Mesendoderm (in vitro differentiated cells): ENCODE measurements around the gene LRRC32. TPM values are rescaled to one million over a fixed set of nuclear protein-coding genes. Genes with fewer than 3 reads are reported as not detected.

Source experiments
- DNase-seq: peaks from one replicate; pipeline ENCODE4 v3.0.0; 2013
- H2AK5ac ChIP-seq: 2 replicates; pipeline ENCODE4 v1.6.1; 2013; ENCODE audit warnings: low read length, inconsistent platforms
- H2BK120ac ChIP-seq: 2 replicates; pipeline ENCODE4 v1.6.1; 2013; ENCODE audit warnings: low read depth, mild to moderate bottlenecking, low read length, moderate library complexity, mixed read lengths
- H2BK15ac ChIP-seq: replicated peaks from 2 replicates; pipeline ENCODE4 v1.6.1; 2013; ENCODE audit warnings: low read depth, mild to moderate bottlenecking, moderate library complexity
- H2BK5ac ChIP-seq: 2 replicates; pipeline ENCODE4 v1.6.1; 2013; ENCODE audit warnings: low read length, inconsistent platforms
- H3K18ac ChIP-seq: 2 replicates; pipeline ENCODE4 v1.6.1; 2013; ENCODE audit warnings: mild to moderate bottlenecking, low read length, mixed read lengths
- H3K23ac ChIP-seq: one replicate; pipeline ENCODE4 v1.6.1; 2013; ENCODE audit warnings: low read length
- H3K27ac ChIP-seq: 2 replicates; pipeline ENCODE4 v1.5.1; 2013; ENCODE audit warnings: low read depth, mild to moderate bottlenecking, inconsistent platforms, low read length, moderate library complexity
- H3K27me3 ChIP-seq: 2 replicates; pipeline ENCODE4 v1.6.1; 2013; ENCODE audit warnings: low read length, control low read depth, mild to moderate bottlenecking, inconsistent platforms; ENCODE audit not compliant: insufficient read depth, poor library complexity
- H3K36me3 ChIP-seq: 2 replicates; pipeline ENCODE4 v1.6.1; 2013; ENCODE audit warnings: low read length, inconsistent platforms; ENCODE audit not compliant: control insufficient read depth, insufficient read depth
- H3K4ac ChIP-seq: one replicate; pipeline ENCODE4 v1.6.1; 2013; ENCODE audit warnings: low read depth, mild to moderate bottlenecking, low read length, moderate library complexity
- H3K4me1 ChIP-seq: 2 replicates; pipeline ENCODE4 v1.6.1; 2013; ENCODE audit warnings: low read depth, low read length, inconsistent platforms; ENCODE audit not compliant: control insufficient read depth
- H3K4me2 ChIP-seq: 2 replicates; pipeline ENCODE4 v1.6.1; 2013; ENCODE audit warnings: low read length
- H3K4me3 ChIP-seq: 2 replicates; pipeline ENCODE4 v1.5.1; 2013; ENCODE audit warnings: mild to moderate bottlenecking, low read length
- H3K56ac ChIP-seq: one replicate; pipeline ENCODE4 v1.6.1; 2013; ENCODE audit warnings: low read length
- H3K79me1 ChIP-seq: 2 replicates; pipeline ENCODE4 v1.6.1; 2013; ENCODE audit warnings: low read length, inconsistent platforms
- H3K79me2 ChIP-seq: 2 replicates; pipeline ENCODE4 v1.6.1; 2013; ENCODE audit warnings: mild to moderate bottlenecking, low read length; ENCODE audit not compliant: control insufficient read depth, insufficient read depth
- H3K9ac ChIP-seq: 2 replicates; pipeline ENCODE4 v1.6.1; 2013; ENCODE audit warnings: low read length, inconsistent platforms
- H4K5ac ChIP-seq: one replicate; pipeline ENCODE4 v1.6.1; 2013; ENCODE audit warnings: low read length
- H4K8ac ChIP-seq: one replicate; pipeline ENCODE4 v1.6.1; 2013; ENCODE audit warnings: low read depth, mild to moderate bottlenecking, control low read depth, low read length, moderate library complexity
- WGBS: extraction: QIAGEN DNeasy Blood & Tissue Kit; methylation state at CpG from one replicate; pipeline ENCODE4 v1.1.7; 2013; ENCODE audit warnings: low lambda C conversion rate, missing lambda C conversion rate; ENCODE audit not compliant: insufficient coverage; ENCODE audit errors: extremely low coverage; 5-methylcytosine and 5-hydroxymethylcytosine counted together
- polyA plus RNA-seq, 2 experiments: library from polyadenylated mRNA; stranded (reverse); fragments of 200-250 nt; gene quantifications; one replicate each; pipeline ENCODE4 v1.2.3, GENCODE V29; 2013

Gene LRRC32, protein sequence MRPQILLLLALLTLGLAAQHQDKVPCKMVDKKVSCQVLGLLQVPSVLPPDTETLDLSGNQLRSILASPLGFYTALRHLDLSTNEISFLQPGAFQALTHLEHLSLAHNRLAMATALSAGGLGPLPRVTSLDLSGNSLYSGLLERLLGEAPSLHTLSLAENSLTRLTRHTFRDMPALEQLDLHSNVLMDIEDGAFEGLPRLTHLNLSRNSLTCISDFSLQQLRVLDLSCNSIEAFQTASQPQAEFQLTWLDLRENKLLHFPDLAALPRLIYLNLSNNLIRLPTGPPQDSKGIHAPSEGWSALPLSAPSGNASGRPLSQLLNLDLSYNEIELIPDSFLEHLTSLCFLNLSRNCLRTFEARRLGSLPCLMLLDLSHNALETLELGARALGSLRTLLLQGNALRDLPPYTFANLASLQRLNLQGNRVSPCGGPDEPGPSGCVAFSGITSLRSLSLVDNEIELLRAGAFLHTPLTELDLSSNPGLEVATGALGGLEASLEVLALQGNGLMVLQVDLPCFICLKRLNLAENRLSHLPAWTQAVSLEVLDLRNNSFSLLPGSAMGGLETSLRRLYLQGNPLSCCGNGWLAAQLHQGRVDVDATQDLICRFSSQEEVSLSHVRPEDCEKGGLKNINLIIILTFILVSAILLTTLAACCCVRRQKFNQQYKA
- polyA plus RNA-seq (2013, experiment 1 of 2) = 0.76 TPM
- 0.84 TPM for polyA plus RNA-seq (2013, experiment 2 of 2)

DNA sequence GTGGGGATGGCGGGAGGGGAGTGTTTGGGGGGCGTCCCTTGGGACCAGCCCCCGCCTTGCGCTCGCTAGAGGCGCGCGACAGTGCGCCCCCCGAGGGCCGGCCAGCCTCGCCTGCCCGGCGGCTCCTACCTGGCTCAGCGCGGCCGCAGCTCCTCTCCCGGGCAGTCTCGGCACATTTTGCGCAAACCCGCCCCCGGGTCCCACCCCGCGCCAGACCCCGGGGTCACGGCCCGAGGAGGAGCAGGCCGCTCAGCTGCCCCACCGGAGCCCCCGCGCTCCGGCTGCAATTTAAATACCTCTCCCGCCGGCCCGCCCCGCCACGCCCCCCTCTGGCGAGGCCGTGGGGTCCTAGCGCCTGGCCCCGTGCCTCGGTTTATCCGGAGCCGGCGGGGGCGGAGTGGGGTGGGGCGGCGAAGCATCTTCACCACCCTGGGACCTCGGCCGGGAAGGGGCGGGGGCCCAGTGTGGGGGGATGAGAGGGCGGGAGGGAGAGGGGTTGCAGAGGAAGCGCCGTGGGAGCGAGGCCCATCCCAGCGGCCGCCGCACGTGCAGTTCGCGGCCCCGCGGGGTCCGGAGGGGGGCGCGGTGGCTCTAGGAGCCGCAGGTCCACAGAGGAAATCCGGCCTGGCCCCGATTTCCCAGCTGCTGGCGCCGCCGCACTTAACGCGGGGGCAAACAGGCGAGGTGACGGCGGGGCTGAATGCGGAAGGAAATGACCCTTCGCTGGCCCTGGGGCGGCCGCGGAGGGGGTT is at the start of gene LRRC32:
Gene LRRC32, minus strand, starts transcription at position 263 of the 752 bp plus-strand sequence. CDS start 4,793 bp downstream, outside the sequence.
- peak within 1 kb of the TSS; percentile 14 for H3K4me3 ChIP-seq
- peak within 1 kb of the TSS; percentile 55 for H3K9ac ChIP-seq
- H2BK5ac ChIP-seq = no peak within 1 kb of the TSS
- no peak within 1 kb of the TSS for H4K5ac ChIP-seq
- H3K18ac ChIP-seq = no peak within 1 kb of the TSS
- H3K23ac ChIP-seq = no peak within 1 kb of the TSS
- no peaks in the 10 kb centered on the region for H3K79me1 ChIP-seq
- DNase-seq = peak; percentile 43
- H3K27ac ChIP-seq = no peak within 1 kb of the TSS
- WGBS = no CpG with 5 or more reads among the region's 82 CpGs
- no peak within 1 kb of the TSS for H3K4ac ChIP-seq
- no peaks in the 10 kb centered on the region for H3K27me3 ChIP-seq
- H3K36me3 ChIP-seq = no peaks in the 10 kb centered on the region
- no peak within 1 kb of the TSS for H2BK15ac ChIP-seq
- H2BK120ac ChIP-seq = no peak within 1 kb of the TSS
- H4K8ac ChIP-seq = no peak within 1 kb of the TSS
- H3K4me1 ChIP-seq = no peaks in the 10 kb centered on the region
- H2AK5ac ChIP-seq = no peak within 1 kb of the TSS
- no peaks in the 10 kb centered on the region for H3K79me2 ChIP-seq
- peak within 1 kb of the TSS; percentile 51 for H3K4me2 ChIP-seq
- H3K56ac ChIP-seq = peak within 1 kb of the TSS; percentile 62

DNA sequence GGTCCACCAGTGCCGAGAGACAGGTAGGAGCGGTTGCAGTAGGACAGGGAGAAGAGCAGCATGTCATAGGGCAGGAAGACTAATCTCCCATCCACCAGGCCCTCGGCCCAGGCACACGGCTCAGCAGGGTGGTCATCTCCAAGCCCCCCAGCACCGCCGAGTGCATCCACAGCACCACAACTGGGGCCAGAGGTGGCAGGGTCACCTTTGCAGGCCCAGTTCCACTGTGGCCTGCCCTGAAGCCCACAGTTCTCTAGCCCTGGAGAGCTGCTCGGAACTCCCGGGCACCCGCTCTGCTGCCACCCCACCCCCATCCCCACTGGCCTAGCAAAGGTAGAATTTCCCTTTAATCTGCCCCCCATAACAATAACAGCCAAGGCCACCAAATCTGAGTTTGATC is 49.1 kb upstream of the LRRC32 start:
- WGBS = no CpG with 5 or more reads among the region's 9 CpGs
- Histone ChIP-seq H3K27me3 (no peaks in the 10 kb centered on the region), H3K4me3 (no peak overlapping the region), H2AK5ac (no peak overlapping the region), H3K23ac (no peak overlapping the region), H3K79me1 (no peaks in the 10 kb centered on the region), H3K27ac (no peak overlapping the region), H2BK15ac (no peak overlapping the region), H3K4ac (no peak overlapping the region), H3K79me2 (no peaks in the 10 kb centered on the region), H3K56ac (no peak overlapping the region), H4K8ac (no peak overlapping the region), H2BK5ac (no peak overlapping the region), H3K9ac (no peak overlapping the region), H3K4me1 (no peaks in the 10 kb centered on the region), H4K5ac (no peak overlapping the region), H3K36me3 (no peaks in the 10 kb centered on the region), H3K18ac (no peak overlapping the region), H2BK120ac (no peak overlapping the region), H3K4me2 (no peak overlapping the region)
- no peak for DNase-seq

DNA sequence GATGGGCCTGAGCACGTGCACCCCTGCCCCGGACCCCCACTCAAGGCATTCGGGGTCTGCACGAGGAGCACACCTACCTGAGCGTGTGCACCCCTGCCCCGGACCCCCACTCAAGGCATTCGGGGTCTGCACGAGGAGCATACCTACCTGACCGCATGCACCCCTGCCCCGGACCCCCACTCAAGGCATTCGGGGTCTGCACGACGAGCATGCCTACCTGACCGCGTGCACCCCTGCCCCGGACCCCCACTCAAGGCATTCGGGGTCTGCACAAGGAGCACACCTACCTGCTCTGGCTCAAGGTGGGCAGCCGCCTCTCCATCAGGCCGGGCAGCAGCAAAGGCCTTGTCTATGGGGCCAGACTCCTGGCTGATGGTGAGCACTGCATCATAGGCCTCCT is 48.7 kb upstream of the LRRC32 start:
- no peaks in the 10 kb centered on the region for H3K4me1 ChIP-seq
- H3K9ac ChIP-seq = no peak overlapping the region
- no peak overlapping the region for H2BK120ac ChIP-seq
- DNase-seq = no peak
- no peaks in the 10 kb centered on the region for H3K36me3 ChIP-seq
- H3K18ac ChIP-seq = no peak overlapping the region
- no peaks in the 10 kb centered on the region for H3K79me2 ChIP-seq
- WGBS = no CpG with 5 or more reads among the region's 19 CpGs
- H2BK5ac ChIP-seq = no peak overlapping the region
- no peak overlapping the region for H2BK15ac ChIP-seq
- H3K56ac ChIP-seq = no peak overlapping the region
- H3K4me2 ChIP-seq = no peak overlapping the region
- H2AK5ac ChIP-seq = no peak overlapping the region
- no peak overlapping the region for H4K5ac ChIP-seq
- H3K4me3 ChIP-seq = no peak overlapping the region
- no peaks in the 10 kb centered on the region for H3K27me3 ChIP-seq
- H3K4ac ChIP-seq = no peak overlapping the region
- no peak overlapping the region for H3K23ac ChIP-seq
- no peak overlapping the region for H4K8ac ChIP-seq
- H3K27ac ChIP-seq = no peak overlapping the region
- H3K79me1 ChIP-seq = no peaks in the 10 kb centered on the region

DNA sequence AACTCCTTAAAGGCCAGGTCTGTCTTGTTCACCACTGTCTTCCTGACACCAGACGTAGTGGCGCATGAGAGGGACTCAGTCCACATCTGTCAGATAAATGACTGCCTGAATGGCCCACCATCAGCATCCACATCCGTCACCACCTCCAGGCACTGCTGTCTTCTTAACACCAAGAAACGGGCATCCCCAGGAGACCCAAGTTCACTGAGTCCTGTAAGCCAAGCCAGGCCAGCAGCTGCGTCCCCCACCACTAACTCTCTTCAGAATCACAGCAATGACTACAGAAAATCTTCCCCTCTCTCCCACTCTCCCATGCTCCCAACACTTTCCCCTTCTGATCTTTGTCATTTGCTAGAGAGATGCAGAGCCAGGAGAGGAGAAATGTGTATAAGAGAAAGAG is 47.3 kb upstream of the LRRC32 start:
- no peak overlapping the region for H3K4me2 ChIP-seq
- WGBS = no CpG with 5 or more reads among the region's 5 CpGs

DNA sequence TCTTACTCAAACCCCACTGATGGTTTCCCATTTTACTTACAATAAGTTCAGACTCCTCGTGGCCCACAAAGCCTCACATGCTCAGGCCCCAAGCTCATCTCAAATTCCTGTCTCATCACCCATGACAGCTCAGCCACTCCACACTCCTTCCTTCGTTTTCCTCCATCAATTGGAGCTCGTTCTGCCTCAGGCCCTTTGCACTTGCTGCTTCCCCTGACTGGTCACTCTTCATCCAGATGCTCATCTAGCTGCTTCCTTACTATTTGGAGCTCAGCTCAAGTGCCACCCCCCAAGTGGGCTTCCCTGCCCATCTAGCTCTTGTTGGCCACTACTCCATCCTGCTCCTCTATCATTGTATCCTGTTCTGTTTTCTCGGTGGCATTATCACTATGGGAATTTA is 46.8 kb upstream of the LRRC32 start:
- H2AK5ac ChIP-seq = no peak overlapping the region
- WGBS = no CpG with 5 or more reads among the region's 4 CpGs
- H3K4me3 ChIP-seq = no peak overlapping the region
- no peak overlapping the region for H3K9ac ChIP-seq
- no peak overlapping the region for H3K4ac ChIP-seq
- peak overlapping the region; percentile 35 for H3K23ac ChIP-seq
- H4K5ac ChIP-seq = no peak overlapping the region
- H2BK15ac ChIP-seq = no peak overlapping the region
- H3K18ac ChIP-seq = no peak overlapping the region
- H3K4me1 ChIP-seq = no peaks in the 10 kb centered on the region
- no peak overlapping the region for H3K27ac ChIP-seq
- H3K4me2 ChIP-seq = no peak overlapping the region
- no peak overlapping the region for H2BK5ac ChIP-seq
- H3K79me1 ChIP-seq = no peaks in the 10 kb centered on the region
- H3K36me3 ChIP-seq = no peaks in the 10 kb centered on the region
- H2BK120ac ChIP-seq = no peak overlapping the region
- no peak for DNase-seq
- no peaks in the 10 kb centered on the region for H3K27me3 ChIP-seq
- no peak overlapping the region for H3K56ac ChIP-seq
- no peaks in the 10 kb centered on the region for H3K79me2 ChIP-seq
- no peak overlapping the region for H4K8ac ChIP-seq

More for the DNA sequence above, 47.3 kb upstream of the LRRC32 start:
- Histone ChIP-seq H3K27ac (no peak overlapping the region), H4K5ac (no peak overlapping the region), H3K9ac (no peak overlapping the region), H2BK5ac (no peak overlapping the region), H3K79me1 (no peaks in the 10 kb centered on the region), H3K79me2 (no peaks in the 10 kb centered on the region), H2AK5ac (no peak overlapping the region), H4K8ac (no peak overlapping the region), H3K4me1 (no peaks in the 10 kb centered on the region), H2BK15ac (no peak overlapping the region), H3K56ac (no peak overlapping the region), H3K18ac (no peak overlapping the region), H3K27me3 (no peaks in the 10 kb centered on the region), H3K23ac (no peak overlapping the region), H3K36me3 (no peaks in the 10 kb centered on the region), H2BK120ac (no peak overlapping the region), H3K4me3 (no peak overlapping the region), H3K4ac (no peak overlapping the region)
- DNase-seq = no peak
